ENCODE results near the gene ALKBH3. TPM values are rescaled to one million over a fixed set of nuclear protein-coding genes. Genes with fewer than 3 reads are reported as not detected.

Gene ALKBH3
- total and polyA plus RNA-seq, 2 of the 13 experiments (the other 11 are each of a cell fraction or from before 2014, with no cell fraction given): 17.8 to 36.1 TPM

GRCh38 chr11:43934601-43935423, 54.2 kb downstream of the ALKBH3 start:
- Histone ChIP-seq H3K36me3 (replicated peaks in 1 of 2; ENCODE audit: control insufficient read depth in 1 of 2, insufficient read depth in 2 of 2, low read length in 2 of 2) (no peaks in the 10 kb centered on the region), H3K4me1 (ENCODE audit: insufficient read depth, low read length) (no peaks in the 10 kb centered on the region), H3K4me2 (ENCODE audit: low read depth, low read length) (no peak overlapping the region), H4K20me1 (ENCODE audit: insufficient read depth, low read length) (no peaks in the 10 kb centered on the region), H3K4me3 (replicated peaks in 1 of 3; ENCODE audit: insufficient read depth in 1 of 3, low read depth in 2 of 3, low read length in 3 of 3) (no peak overlapping the region), H3K9ac (ENCODE audit: insufficient read depth, low read depth, low read length) (no peak overlapping the region), H3K27me3 (ENCODE audit: control insufficient read depth in 1 of 2, insufficient read depth in 2 of 2, low read length in 2 of 2) (peaks cover 5 to 19% of the 10 kb centered on the region in 2 experiments; a peak in 4 of 5 replicates), H2AFZ (ENCODE audit: low read length) (no peak overlapping the region), H3K79me2 (ENCODE audit: insufficient read depth, low read length) (no peaks in the 10 kb centered on the region), H3K9me3 (ENCODE audit: low read length) (no peaks in the 10 kb centered on the region), H3K27ac (ENCODE audit: extremely low read length, insufficient read depth, low read length) (no peak overlapping the region)
- in situ Hi-C loops (cut with HindIII; ENCODE audit: extremely low pct_ligation_motif_present, low pct_unique_long_range_greater_than_20kb) (no loop called here), intact Hi-C loops (cut with micrococcal nuclease; ENCODE audit: unreplicated experiment) (no loop called here)
- ATAC-seq (no peak), FAIRE-seq (no peak), DNase-seq (ENCODE audit: low spot score) (no peak)
- no peak for TF ChIP-seq KLF16 (CRISPR knock-in tag; IDR thresholded peaks at IDR 0.05)
- TF ChIP-seq FOSL2 (CRISPR knock-in tag; IDR thresholded peaks at IDR 0.05): no peak
- no peak for TF ChIP-seq ATF7 (IDR thresholded peaks at IDR 0.05)
- no peak for TF ChIP-seq ATF7 (CRISPR knock-in tag; IDR thresholded peaks at IDR 0.05)
- no peak for TF ChIP-seq ZNF354B (CRISPR knock-in tag; IDR thresholded peaks at IDR 0.05)
- no peak for TF ChIP-seq MATR3 (CRISPR knock-in tag; IDR thresholded peaks at IDR 0.05)
- TF ChIP-seq IKZF1 (IDR thresholded peaks at IDR 0.05): no peak
- no peak for TF ChIP-seq ZNF550 (CRISPR knock-in tag; IDR thresholded peaks at IDR 0.05; ENCODE audit: borderline replicate concordance)
- TF ChIP-seq BATF2 (CRISPR knock-in tag; IDR thresholded peaks at IDR 0.05): no peak
- TF ChIP-seq CCDC6 (CRISPR knock-in tag; IDR thresholded peaks at IDR 0.05): no peak
- no peak for TF ChIP-seq FOXO4 (CRISPR knock-in tag; conservative IDR thresholded peaks at IDR 0.05)
- no peak for TF ChIP-seq SNRNP70 (IDR thresholded peaks at IDR 0.05; ENCODE audit: low read depth, low read length)
- no TSS peak for BruUV-seq (replicated peaks)
- 11% methylated on average over 9 of the region's 14 CpGs for WGBS (ENCODE audit: low lambda C conversion rate)
- POLR2A ChIA-PET: no interaction called here
- CTCF ChIA-PET (ENCODE audit: low intra/inter-chr PET ratio, low total read pairs): no interaction called here
